Glomerular visceral epithelial cell (primary cell): ENCODE results near the gene C1orf159.
A peak's percentile ranks its signal among the peaks of the same experiment; 100 is the strongest.

Source experiments
- DNase-seq: peaks from one replicate; pipeline ENCODE4 v3.0.0-alpha.2; 2016; ENCODE audit errors: extremely low spot score

The C1orf159 gene

DNA sequence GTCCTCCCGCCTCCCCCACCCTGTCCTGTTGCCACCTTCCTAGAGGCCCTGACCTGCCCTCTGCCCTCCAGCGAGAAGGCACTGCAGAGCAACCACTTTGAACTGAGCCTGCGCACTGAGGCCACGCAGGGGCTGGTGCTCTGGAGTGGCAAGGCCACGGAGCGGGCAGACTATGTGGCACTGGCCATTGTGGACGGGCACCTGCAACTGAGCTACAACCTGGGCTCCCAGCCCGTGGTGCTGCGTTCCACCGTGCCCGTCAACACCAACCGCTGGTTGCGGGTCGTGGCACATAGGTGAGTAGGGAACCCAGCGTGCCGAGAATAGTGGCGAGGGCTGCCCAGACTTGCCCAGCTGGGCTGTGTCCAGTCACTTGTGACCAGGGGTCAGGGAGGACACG is 62.2 kb downstream of the C1orf159 start:
- DNase-seq: no peak

GRCh38 chr1:1053022-1053421 is 62.9 kb downstream of the C1orf159 start:
- no peak for DNase-seq

GRCh38 chr1:1052003-1052840 is 63.7 kb downstream of the C1orf159 start:
- DNase-seq: no peak

DNA sequence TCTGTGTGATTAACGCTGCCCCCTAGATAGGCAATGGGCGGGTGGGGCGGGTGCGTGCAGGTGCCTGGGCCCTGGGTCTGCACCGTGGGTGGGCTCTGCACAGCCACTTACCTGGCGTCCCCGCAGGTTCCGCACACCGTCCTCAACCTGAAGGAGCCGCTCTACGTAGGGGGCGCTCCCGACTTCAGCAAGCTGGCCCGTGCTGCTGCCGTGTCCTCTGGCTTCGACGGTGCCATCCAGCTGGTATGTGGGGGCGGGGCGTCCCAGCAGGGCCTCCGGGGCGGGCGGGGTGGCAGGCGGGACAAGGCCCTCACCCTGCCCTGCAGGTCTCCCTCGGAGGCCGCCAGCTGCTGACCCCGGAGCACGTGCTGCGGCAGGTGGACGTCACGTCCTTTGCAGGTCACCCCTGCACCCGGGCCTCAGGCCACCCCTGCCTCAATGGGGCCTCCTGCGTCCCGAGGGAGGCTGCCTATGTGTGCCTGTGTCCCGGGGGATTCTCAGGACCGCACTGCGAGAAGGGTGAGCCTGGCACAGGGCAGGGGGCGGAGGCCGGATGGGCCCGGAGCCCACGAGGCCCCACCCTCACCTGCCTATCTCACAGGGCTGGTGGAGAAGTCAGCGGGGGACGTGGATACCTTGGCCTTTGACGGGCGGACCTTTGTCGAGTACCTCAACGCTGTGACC is 64.6 kb downstream of the C1orf159 start:
- no peak for DNase-seq

DNA sequence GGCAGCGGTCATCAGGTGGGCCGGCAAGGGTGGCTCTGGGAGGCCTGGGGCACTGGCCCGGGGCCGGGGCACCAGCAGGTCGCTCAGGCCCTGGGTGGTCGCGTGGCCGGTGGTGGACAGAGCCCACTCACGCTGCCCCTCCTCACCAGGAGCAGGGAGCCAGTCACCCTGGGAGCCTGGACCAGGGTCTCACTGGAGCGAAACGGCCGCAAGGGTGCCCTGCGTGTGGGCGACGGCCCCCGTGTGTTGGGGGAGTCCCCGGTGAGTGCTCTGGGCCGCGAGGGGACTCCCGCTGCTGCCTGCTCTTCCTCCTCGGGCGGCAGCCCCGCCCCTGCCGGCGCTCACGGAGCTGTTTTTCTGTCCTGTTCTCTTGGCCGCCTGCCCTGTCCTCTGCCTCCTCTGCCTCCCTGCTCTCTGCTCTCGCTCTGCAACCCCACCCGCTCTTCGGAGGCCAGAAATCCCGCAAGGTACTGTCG is 65.3 kb downstream of the C1orf159 start:
- DNase-seq: no peak

DNA sequence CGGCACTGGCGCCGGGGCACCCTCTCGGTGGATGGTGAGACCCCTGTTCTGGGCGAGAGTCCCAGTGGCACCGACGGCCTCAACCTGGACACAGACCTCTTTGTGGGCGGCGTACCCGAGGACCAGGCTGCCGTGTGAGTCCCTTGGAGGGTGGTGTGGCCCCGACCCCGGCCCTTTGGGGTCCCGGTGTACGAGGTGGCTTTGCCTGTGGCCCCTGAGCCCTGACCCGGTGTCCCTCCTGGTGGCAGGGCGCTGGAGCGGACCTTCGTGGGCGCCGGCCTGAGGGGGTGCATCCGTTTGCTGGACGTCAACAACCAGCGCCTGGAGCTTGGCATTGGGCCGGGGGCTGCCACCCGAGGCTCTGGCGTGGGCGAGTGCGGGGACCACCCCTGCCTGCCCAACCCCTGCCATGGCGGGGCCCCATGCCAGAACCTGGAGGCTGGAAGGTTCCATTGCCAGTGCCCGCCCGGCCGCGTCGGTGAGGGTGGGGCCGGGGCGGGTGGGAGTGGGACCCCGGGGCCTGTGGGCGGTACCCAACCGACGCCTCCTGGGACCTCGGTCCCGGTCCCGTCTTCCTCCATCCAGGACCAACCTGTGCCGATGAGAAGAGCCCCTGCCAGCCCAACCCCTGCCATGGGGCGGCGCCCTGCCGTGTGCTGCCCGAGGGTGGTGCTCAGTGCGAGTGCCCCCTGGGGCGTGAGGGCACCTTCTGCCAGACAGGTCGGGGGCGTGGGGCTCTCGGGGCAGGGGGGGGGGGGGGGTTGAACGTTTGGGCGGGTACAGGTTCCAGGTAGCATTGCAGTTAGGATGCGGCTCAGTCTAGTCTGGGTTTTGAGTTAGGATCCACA is 66.3 kb downstream of the C1orf159 start:
- no peak for DNase-seq

DNA sequence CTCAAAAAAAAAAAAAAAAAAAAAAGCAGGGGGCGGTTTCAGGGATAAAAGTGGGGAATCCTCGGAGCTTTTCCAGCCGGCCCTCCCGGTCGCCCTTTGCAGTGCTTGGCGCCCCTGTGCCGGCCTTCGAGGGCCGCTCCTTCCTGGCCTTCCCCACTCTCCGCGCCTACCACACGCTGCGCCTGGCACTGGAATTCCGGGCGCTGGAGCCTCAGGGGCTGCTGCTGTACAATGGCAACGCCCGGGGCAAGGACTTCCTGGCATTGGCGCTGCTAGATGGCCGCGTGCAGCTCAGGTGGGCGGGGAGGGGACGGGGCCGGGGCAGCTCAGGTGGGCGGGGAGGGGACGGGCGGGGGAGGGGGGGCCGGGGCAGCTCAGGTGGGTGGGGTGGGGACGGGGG is 67.1 kb downstream of the C1orf159 start:
- DNase-seq: no peak

DNA sequence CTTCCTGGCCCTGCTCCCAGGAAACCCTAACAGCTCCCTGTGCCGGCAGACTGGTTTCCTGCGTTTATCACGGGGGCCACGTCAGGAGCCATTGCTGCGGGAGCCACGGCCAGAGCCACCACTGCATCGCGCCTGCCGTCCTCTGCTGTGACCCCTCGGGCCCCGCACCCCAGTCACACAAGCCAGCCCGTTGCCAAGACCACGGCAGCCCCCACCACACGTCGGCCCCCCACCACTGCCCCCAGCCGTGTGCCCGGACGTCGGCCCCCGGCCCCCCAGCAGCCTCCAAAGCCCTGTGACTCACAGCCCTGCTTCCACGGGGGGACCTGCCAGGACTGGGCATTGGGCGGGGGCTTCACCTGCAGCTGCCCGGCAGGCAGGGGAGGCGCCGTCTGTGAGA is 67.9 kb downstream of the C1orf159 start:
- DNase-seq: no peak

GRCh38 chr1:1047407-1047806 is 68.5 kb downstream of the C1orf159 start:
- no peak for DNase-seq

DNA sequence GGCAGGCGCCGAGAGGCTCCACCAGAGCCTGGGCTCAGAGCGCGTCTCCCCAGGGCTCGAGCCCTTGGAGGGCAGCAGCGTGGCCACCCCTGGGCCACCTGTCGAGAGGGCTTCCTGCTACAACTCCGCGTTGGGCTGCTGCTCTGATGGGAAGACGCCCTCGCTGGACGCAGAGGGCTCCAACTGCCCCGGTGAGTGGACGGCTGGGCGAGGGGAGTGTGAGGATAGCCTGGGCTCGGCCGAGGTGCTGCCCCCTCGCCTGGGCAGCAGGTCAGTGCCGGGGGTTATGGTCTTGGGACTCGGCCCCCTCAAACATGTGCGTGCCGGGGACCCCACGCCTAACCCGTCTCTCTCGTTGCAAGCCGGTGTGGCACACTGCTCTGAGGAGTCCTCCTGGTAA is 69.1 kb downstream of the C1orf159 start:
- no peak for DNase-seq

- DNase-seq: no peak
These were observed 69.6 kb downstream of the C1orf159 start for GRCh38 chr1:1046243-1046642.

GRCh38 chr1:1045129-1045528 is 70.8 kb downstream of the C1orf159 start:
- DNase-seq: no peak

- no peak for DNase-seq
These were observed 71.3 kb downstream of the C1orf159 start for GRCh38 chr1:1044455-1045078.

GRCh38 chr1:1043921-1044320 is 72.0 kb downstream of the C1orf159 start:
- DNase-seq: no peak

- DNase-seq: no peak
These were observed 72.5 kb downstream of the C1orf159 start for GRCh38 chr1:1043411-1043810.

DNA sequence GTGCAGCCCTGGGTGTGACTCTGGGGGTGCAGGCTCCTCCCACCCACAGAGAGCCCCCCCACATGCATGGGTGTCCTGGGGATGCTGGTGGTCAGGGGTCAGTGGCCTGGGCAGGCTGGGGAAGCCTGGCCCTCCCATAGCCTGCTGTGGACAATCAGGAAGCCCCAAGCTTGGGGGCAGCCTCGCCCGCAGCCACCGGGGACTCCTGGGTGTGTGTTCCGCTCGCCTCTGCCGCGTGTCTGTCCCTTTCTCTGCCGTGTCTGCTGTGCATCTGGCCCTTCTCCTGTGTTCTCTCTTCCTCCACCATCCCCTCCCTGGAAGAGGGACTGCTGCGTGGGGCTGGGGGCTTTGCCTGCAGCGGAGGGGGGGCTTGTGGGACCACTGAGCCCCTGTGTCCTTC is 73.1 kb downstream of the C1orf159 start:
- no peak for DNase-seq

GRCh38 chr1:1041873-1042272 is 74.0 kb downstream of the C1orf159 start:
- DNase-seq: no peak

- DNase-seq: no peak
These were observed 74.8 kb downstream of the C1orf159 start for GRCh38 chr1:1041092-1041523.

GRCh38 chr1:1040004-1040991 is 75.6 kb downstream of the C1orf159 start:
- peak; percentile 80 for DNase-seq

- no peak for DNase-seq
These were observed 76.6 kb downstream of the C1orf159 start for GRCh38 chr1:1039145-1039910.
